Mesendoderm (in vitro differentiated cells): ENCODE results near the gene AKNA.
A peak's percentile ranks its signal among the peaks of the same experiment; 100 is the strongest.

ENCODE experiments used
- DNase-seq: peaks from one replicate; pipeline ENCODE4 v3.0.0; 2013
- H2AK5ac ChIP-seq: 2 replicates; pipeline ENCODE4 v1.6.1; 2013; ENCODE audit warnings: low read length, inconsistent platforms
- H2BK120ac ChIP-seq: 2 replicates; pipeline ENCODE4 v1.6.1; 2013; ENCODE audit warnings: low read depth, mild to moderate bottlenecking, low read length, moderate library complexity, mixed read lengths
- H2BK15ac ChIP-seq: replicated peaks from 2 replicates; pipeline ENCODE4 v1.6.1; 2013; ENCODE audit warnings: low read depth, mild to moderate bottlenecking, moderate library complexity
- H2BK5ac ChIP-seq: 2 replicates; pipeline ENCODE4 v1.6.1; 2013; ENCODE audit warnings: low read length, inconsistent platforms
- H3K18ac ChIP-seq: 2 replicates; pipeline ENCODE4 v1.6.1; 2013; ENCODE audit warnings: mild to moderate bottlenecking, low read length, mixed read lengths
- H3K23ac ChIP-seq: one replicate; pipeline ENCODE4 v1.6.1; 2013; ENCODE audit warnings: low read length
- H3K27ac ChIP-seq: 2 replicates; pipeline ENCODE4 v1.5.1; 2013; ENCODE audit warnings: low read depth, mild to moderate bottlenecking, inconsistent platforms, low read length, moderate library complexity
- H3K27me3 ChIP-seq: 2 replicates; pipeline ENCODE4 v1.6.1; 2013; ENCODE audit warnings: low read length, control low read depth, mild to moderate bottlenecking, inconsistent platforms; ENCODE audit not compliant: insufficient read depth, poor library complexity
- H3K36me3 ChIP-seq: 2 replicates; pipeline ENCODE4 v1.6.1; 2013; ENCODE audit warnings: low read length, inconsistent platforms; ENCODE audit not compliant: control insufficient read depth, insufficient read depth
- H3K4ac ChIP-seq: one replicate; pipeline ENCODE4 v1.6.1; 2013; ENCODE audit warnings: low read depth, mild to moderate bottlenecking, low read length, moderate library complexity
- H3K4me1 ChIP-seq: 2 replicates; pipeline ENCODE4 v1.6.1; 2013; ENCODE audit warnings: low read depth, low read length, inconsistent platforms; ENCODE audit not compliant: control insufficient read depth
- H3K4me2 ChIP-seq: 2 replicates; pipeline ENCODE4 v1.6.1; 2013; ENCODE audit warnings: low read length
- H3K4me3 ChIP-seq: 2 replicates; pipeline ENCODE4 v1.5.1; 2013; ENCODE audit warnings: mild to moderate bottlenecking, low read length
- H3K56ac ChIP-seq: one replicate; pipeline ENCODE4 v1.6.1; 2013; ENCODE audit warnings: low read length
- H3K79me1 ChIP-seq: 2 replicates; pipeline ENCODE4 v1.6.1; 2013; ENCODE audit warnings: low read length, inconsistent platforms
- H3K79me2 ChIP-seq: 2 replicates; pipeline ENCODE4 v1.6.1; 2013; ENCODE audit warnings: mild to moderate bottlenecking, low read length; ENCODE audit not compliant: control insufficient read depth, insufficient read depth
- H3K9ac ChIP-seq: 2 replicates; pipeline ENCODE4 v1.6.1; 2013; ENCODE audit warnings: low read length, inconsistent platforms
- H4K5ac ChIP-seq: one replicate; pipeline ENCODE4 v1.6.1; 2013; ENCODE audit warnings: low read length
- H4K8ac ChIP-seq: one replicate; pipeline ENCODE4 v1.6.1; 2013; ENCODE audit warnings: low read depth, mild to moderate bottlenecking, control low read depth, low read length, moderate library complexity
- WGBS: extraction: QIAGEN DNeasy Blood & Tissue Kit; methylation state at CpG from one replicate; pipeline ENCODE4 v1.1.7; 2013; ENCODE audit warnings: low lambda C conversion rate, missing lambda C conversion rate; ENCODE audit not compliant: insufficient coverage; ENCODE audit errors: extremely low coverage; 5-methylcytosine and 5-hydroxymethylcytosine counted together

AKNA gene

DNA sequence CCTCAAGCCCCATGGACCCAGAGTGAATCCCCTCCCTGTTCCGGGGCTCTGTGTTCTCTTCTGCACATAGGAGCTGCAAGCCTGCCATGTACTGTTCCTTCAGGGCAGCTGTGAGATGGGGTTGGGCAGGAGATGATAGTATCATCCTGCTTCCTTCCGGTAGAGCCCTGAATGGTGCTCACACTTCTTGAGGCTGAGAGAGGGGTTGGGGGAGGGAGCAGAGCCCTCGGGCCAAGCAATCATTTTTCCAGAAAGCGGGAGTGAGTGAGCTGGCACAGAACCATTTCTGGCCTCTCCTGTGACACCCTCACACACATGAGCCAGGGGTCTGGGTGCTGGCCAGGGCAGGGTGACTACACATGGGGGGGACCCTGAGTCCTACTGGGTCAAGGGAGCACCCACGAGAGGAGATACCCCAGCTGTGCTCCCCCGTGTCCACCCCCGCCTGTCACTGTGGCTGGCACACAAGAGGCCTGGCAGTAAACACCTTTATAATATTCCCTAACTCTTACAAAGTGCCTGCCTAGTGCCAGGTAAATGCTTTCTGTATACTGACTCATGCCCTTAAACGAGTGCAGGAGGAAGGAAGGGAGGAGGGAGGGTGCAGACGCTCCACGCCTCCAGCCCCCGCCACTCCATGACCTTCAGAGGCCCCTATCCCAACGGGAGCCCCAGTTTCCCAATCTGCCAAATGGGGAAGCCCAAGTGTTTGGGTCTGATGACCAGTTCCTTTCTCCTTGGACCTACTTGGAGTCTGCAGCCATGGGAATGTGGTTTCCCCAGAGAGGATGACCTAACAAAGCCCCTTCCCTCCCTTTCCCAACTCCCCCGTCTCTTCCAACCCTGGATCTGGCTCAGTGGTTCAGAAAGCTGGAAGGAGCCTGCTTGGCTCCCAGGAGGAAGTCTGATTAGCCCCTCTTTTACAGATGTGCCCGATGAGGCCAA is 15.5 kb downstream of the AKNA start:
- Histone ChIP-seq H2BK5ac (peak overlapping the region; percentile 56), H3K18ac (peak overlapping the region; percentile 8), H3K36me3 (no peaks in the 10 kb centered on the region), H3K79me1 (no peaks in the 10 kb centered on the region), H4K8ac (no peak overlapping the region), H2BK15ac (no peak overlapping the region), H3K4me1 (peaks cover 23% of the 10 kb centered on the region), H3K9ac (no peak overlapping the region), H2BK120ac (no peak overlapping the region), H3K4me3 (no peak overlapping the region), H3K23ac (no peak overlapping the region), H2AK5ac (peak overlapping the region; percentile 20), H3K56ac (peak overlapping the region; percentile 89), H3K4ac (peak overlapping the region; percentile 28), H3K79me2 (no peaks in the 10 kb centered on the region), H4K5ac (no peak overlapping the region), H3K4me2 (no peak overlapping the region), H3K27ac (no peak overlapping the region), H3K27me3 (no peaks in the 10 kb centered on the region)
- no CpG with 5 or more reads among the region's 14 CpGs for WGBS
- peak; percentile 65 for DNase-seq

DNA sequence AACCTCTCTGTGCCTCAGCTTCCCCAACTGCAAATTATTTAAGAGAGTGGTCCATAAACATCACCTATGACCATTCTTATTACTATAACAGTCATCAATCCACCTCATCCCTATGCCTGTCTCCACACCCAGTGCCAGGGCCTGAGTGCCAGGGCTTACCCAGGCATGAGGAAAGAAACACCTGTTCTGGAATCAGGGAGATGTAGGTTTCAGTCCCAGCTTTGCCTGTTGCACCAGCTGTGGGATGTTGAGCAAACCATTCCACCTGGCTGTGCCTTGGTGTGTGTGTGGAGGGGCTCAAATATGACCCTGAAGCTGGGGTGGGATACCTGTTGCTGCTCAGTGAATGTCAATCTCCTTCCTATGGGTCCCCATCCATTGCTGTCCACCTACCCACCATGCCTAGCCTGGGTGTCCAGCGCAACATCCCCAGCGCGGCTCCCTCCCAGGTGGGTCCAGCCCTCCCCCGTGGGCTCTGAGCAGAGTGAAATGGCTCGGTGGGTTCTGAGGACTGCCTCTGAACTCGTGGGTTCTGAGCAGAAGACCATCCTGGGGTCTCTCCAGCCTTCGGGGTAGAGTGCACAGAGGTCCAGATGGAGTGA is 16.3 kb downstream of the AKNA start:
- H3K79me2 ChIP-seq = no peaks in the 10 kb centered on the region
- H3K56ac ChIP-seq = peak overlapping the region; percentile 89
- H3K4me2 ChIP-seq = no peak overlapping the region
- no peak overlapping the region for H3K4me3 ChIP-seq
- H2AK5ac ChIP-seq = peak overlapping the region; percentile 34
- H2BK5ac ChIP-seq = peak overlapping the region; percentile 56
- peak overlapping the region; percentile 55 for H3K18ac ChIP-seq
- peak overlapping the region; percentile 20 for H3K23ac ChIP-seq
- H3K36me3 ChIP-seq = no peaks in the 10 kb centered on the region
- no peaks in the 10 kb centered on the region for H3K27me3 ChIP-seq
- H2BK15ac ChIP-seq = no peak overlapping the region
- H3K4ac ChIP-seq = peak overlapping the region; percentile 28
- no peak overlapping the region for H3K9ac ChIP-seq
- H3K4me1 ChIP-seq = peaks cover 23% of the 10 kb centered on the region
- H3K79me1 ChIP-seq = no peaks in the 10 kb centered on the region
- peak overlapping the region; percentile 80 for H3K27ac ChIP-seq
- H2BK120ac ChIP-seq = no peak overlapping the region
- H4K8ac ChIP-seq = no peak overlapping the region
- no peak overlapping the region for H4K5ac ChIP-seq
- WGBS = no CpG with 5 or more reads among the region's 7 CpGs
- DNase-seq = no peak

DNA sequence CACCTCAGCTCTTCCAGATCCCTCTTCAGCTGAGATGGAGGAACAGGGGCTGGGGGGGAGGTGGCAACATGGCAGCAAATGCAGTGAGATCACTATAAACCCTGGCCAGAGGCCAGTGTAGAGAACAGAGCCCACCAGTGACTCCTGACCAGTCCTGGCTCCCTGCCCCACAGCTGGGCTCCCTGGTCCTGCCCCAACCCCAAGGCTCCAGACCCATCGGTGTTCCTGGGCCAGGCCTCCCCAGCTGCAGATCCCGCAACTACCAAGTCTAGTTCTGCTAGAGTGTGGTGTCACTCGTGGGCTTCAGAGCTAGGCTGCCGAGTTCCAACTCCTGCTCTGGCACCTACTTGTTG is 16.8 kb downstream of the AKNA start:
- Histone ChIP-seq H3K56ac (peak overlapping the region; percentile 89), H3K4me1 (peaks cover 23% of the 10 kb centered on the region), H3K4ac (peak overlapping the region; percentile 5), H3K79me1 (no peaks in the 10 kb centered on the region), H4K8ac (no peak overlapping the region), H3K23ac (peak overlapping the region; percentile 20), H3K27me3 (no peaks in the 10 kb centered on the region), H3K18ac (peak overlapping the region; percentile 55), H3K27ac (peak overlapping the region; percentile 80), H3K9ac (peak overlapping the region; percentile 41), H3K79me2 (no peaks in the 10 kb centered on the region), H2BK120ac (no peak overlapping the region), H4K5ac (no peak overlapping the region), H3K4me3 (no peak overlapping the region), H3K4me2 (peak overlapping the region; percentile 12), H3K36me3 (no peaks in the 10 kb centered on the region), H2BK15ac (no peak overlapping the region), H2AK5ac (peak overlapping the region; percentile 92), H2BK5ac (peak overlapping the region; percentile 93)
- no peak for DNase-seq
- WGBS = no CpG with 5 or more reads among the region's 4 CpGs

DNA sequence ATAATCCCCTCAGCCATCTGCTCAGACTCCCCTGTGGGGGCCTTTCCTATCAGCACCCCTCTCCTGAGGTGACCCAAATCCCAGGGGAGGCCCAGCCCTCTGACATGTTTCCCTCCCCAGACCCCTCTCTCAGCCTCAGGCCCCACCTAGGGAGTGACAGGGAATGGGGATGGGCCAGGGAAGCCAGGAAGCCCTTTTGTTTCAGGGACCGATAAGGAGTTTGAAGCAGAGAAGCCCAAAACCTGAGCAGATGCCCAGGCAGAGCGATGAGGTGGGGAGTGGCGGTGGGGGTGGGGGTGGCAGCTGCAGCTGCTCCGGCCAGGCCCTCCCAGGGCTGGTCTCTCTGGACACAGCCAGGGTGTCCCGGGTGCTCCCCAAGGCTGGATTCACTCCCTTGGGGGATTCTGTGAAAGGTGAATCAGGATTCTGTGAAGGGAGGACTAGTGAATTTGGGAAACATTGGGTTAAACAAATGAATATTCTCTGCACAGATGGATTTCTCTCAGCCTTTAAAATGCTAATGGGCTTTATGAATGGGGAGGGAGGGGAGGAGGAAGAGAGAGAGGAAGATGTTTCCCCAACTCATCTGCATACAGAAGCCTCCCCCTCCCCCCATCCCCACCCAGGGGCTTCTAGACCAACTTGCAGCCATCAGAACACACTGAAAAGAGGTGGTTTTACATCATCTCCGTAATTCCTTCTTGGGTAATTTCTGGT is 17.4 kb downstream of the AKNA start:
- Histone ChIP-seq H3K4me2 (peak overlapping the region; percentile 12), H2BK5ac (peak overlapping the region; percentile 93), H2BK120ac (no peak overlapping the region), H4K5ac (peak overlapping the region; percentile 14), H3K18ac (peak overlapping the region; percentile 55), H3K4ac (peak overlapping the region; percentile 5), H4K8ac (no peak overlapping the region), H3K27ac (peak overlapping the region; percentile 80), H3K27me3 (no peaks in the 10 kb centered on the region), H3K79me1 (no peaks in the 10 kb centered on the region), H2AK5ac (peak overlapping the region; percentile 92), H3K36me3 (no peaks in the 10 kb centered on the region), H3K4me1 (peaks cover 23% of the 10 kb centered on the region), H3K9ac (peak overlapping the region; percentile 41), H3K23ac (no peak overlapping the region), H3K4me3 (no peak overlapping the region), H3K56ac (peak overlapping the region; percentile 89), H2BK15ac (no peak overlapping the region), H3K79me2 (no peaks in the 10 kb centered on the region)
- WGBS = no CpG with 5 or more reads among the region's 6 CpGs
- peak; percentile 55 for DNase-seq

DNA sequence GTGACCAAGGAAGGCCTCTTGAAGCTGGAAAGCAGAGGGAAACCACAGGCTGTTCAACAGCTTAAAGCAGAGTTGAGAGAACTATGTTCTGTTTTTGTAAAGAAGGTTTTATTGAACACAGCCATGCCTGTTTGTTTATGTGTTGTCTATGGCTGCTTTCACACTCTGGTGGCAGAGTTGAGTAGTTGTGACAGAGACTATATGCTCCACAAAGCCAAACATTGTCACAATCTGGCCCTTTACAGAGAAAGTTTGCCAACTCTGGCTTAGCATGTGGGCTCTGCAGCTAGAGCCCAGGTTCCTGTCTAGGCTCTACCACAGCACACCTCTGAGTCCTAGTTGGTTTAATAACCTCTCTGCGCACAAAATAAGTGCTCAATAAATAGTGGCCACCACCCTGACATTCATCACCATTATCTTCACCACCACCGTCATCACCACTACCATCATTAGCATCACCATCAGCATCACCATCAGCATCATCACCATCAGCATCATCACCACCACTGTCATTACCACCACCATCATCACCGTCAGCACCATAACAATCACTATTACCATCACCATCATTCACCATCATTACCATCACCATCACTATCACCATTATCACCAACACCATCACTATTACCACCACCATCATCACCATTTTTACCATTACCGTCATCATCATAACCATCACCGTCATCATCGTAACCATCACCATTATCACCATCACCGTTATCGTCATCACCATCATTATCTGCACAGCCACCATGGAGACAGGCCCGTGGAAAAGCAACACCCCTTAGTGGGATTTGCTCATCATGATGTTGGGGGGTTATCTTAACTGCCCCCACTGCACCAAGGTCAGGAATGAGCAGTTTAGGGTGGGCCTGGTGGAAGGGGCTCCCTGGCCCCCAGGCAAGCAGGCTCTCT is 18.3 kb downstream of the AKNA start:
- H2BK15ac ChIP-seq = no peak overlapping the region
- no peaks in the 10 kb centered on the region for H3K27me3 ChIP-seq
- H4K8ac ChIP-seq = no peak overlapping the region
- H3K27ac ChIP-seq = peak overlapping the region; percentile 46
- H3K56ac ChIP-seq = peak overlapping the region; percentile 76
- WGBS = 100% methylated on average over 5 of the region's 9 CpGs
- peak overlapping the region; percentile 26 for H2BK5ac ChIP-seq
- peaks cover 23% of the 10 kb centered on the region for H3K4me1 ChIP-seq
- no peak overlapping the region for H2BK120ac ChIP-seq
- H3K36me3 ChIP-seq = no peaks in the 10 kb centered on the region
- H3K79me2 ChIP-seq = no peaks in the 10 kb centered on the region
- peak overlapping the region; percentile 31 for H3K18ac ChIP-seq
- no peak overlapping the region for H3K4ac ChIP-seq
- no peak for DNase-seq
- no peak overlapping the region for H3K23ac ChIP-seq
- no peaks in the 10 kb centered on the region for H3K79me1 ChIP-seq
- no peak overlapping the region for H3K4me3 ChIP-seq
- H2AK5ac ChIP-seq = no peak overlapping the region
- no peak overlapping the region for H3K4me2 ChIP-seq
- no peak overlapping the region for H3K9ac ChIP-seq
- H4K5ac ChIP-seq = peak overlapping the region; percentile 14
